ENCODE data around the gene FASTK. TPM values are rescaled to one million over a fixed set of nuclear protein-coding genes. Genes with fewer than 3 reads are reported as not detected.

FASTK gene
- total RNA-seq, 2 donors from 2014 or later: 64.0 to 71.0 TPM

DNA sequence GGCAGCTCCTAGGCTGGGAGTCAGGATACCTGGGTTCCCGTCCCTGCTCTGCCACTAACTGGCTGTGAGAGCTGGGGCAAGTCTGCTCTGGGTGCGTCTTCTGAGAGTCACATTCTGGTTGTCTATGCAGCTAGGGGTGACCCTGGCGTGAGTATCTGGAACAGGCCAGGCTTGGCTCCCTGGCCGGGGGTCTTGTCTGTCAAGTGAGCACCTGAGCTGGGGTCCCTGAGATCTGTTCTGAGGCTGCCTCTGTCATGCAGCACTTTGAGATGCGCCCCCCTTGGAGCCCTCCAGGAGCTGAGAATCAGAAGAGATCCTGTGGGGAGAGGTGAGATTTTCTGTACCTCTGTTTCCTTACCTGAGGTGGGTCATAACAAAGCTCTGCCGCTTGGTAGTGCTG, 13.1 kb upstream of the FASTK start:
- Histone ChIP-seq H3K27ac (ENCODE audit: low read depth, low read length) (no peak overlapping the region), H3K4me3 (ENCODE audit: low read length) (no peak overlapping the region), H3K27me3 (ENCODE audit: control insufficient read depth, insufficient read depth, low read length, poor library complexity, severe bottlenecking) (no peaks in the 10 kb centered on the region), H3K9ac (ENCODE audit: extremely low read depth, low read length, poor library complexity, severe bottlenecking) (no peak overlapping the region), H3K36me3 (ENCODE audit: control insufficient read depth, insufficient read depth, low read length) (peaks cover 35% of the 10 kb centered on the region), H3K9me3 (ENCODE audit: control insufficient read depth, low read length) (no peaks in the 10 kb centered on the region), H3K4me1 (ENCODE audit: control insufficient read depth, insufficient read depth, low read length) (peaks cover 9% of the 10 kb centered on the region)
- Mint-ChIP-seq H3K4me3 (no peak overlapping the region), H3K27ac (no peak overlapping the region), H3K27me3 (ENCODE audit: insufficient read depth) (no peaks in the 10 kb centered on the region), H3K9me3 (no peaks in the 10 kb centered on the region), H3K36me3 (ENCODE audit: low read depth) (peaks cover 36% of the 10 kb centered on the region), H3K4me1 (peaks cover 17% of the 10 kb centered on the region)
- DNase-seq: no peak
- TF ChIP-seq, protein P1, sequence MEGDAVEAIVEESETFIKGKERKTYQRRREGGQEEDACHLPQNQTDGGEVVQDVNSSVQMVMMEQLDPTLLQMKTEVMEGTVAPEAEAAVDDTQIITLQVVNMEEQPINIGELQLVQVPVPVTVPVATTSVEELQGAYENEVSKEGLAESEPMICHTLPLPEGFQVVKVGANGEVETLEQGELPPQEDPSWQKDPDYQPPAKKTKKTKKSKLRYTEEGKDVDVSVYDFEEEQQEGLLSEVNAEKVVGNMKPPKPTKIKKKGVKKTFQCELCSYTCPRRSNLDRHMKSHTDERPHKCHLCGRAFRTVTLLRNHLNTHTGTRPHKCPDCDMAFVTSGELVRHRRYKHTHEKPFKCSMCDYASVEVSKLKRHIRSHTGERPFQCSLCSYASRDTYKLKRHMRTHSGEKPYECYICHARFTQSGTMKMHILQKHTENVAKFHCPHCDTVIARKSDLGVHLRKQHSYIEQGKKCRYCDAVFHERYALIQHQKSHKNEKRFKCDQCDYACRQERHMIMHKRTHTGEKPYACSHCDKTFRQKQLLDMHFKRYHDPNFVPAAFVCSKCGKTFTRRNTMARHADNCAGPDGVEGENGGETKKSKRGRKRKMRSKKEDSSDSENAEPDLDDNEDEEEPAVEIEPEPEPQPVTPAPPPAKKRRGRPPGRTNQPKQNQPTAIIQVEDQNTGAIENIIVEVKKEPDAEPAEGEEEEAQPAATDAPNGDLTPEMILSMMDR (conservative IDR thresholded peaks at IDR 0.05): no peak
- 94 to 100% methylated on average over 4 to 6 of the region's 6 CpGs for WGBS, 2 experiments (ENCODE audit: insufficient coverage in 1 of 2, insufficient read length in 1 of 2)

DNA sequence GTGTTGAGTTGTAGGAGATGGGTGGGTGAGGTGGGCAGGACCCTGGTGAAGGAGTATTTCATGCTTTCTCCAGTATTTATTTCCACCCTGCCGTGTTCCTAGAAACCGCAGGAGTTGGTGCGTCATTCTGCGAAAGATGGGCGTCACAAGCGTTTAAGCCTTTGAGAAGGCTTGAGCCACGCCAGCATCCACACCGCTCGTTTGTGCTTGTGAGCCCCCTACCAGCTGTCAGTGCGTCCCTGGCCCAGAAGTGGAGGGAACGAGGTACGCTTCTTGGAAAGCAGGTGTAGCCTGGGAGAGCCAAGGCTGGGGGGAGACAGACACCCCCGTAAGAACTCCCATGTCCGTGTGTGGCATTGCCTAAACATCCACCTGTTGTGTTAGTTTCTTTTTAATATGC, 11.4 kb upstream of the FASTK start:
- Histone ChIP-seq H3K9me3 (ENCODE audit: control insufficient read depth, low read length) (no peaks in the 10 kb centered on the region), H3K36me3 (ENCODE audit: control insufficient read depth, insufficient read depth, low read length) (peaks cover 31% of the 10 kb centered on the region), H3K4me1 (ENCODE audit: control insufficient read depth, insufficient read depth, low read length) (peaks cover 14% of the 10 kb centered on the region), H3K4me3 (ENCODE audit: low read length) (no peak overlapping the region), H3K9ac (ENCODE audit: extremely low read depth, low read length, poor library complexity, severe bottlenecking) (no peak overlapping the region), H3K27me3 (ENCODE audit: control insufficient read depth, insufficient read depth, low read length, poor library complexity, severe bottlenecking) (no peaks in the 10 kb centered on the region), H3K27ac (ENCODE audit: low read depth, low read length) (no peak overlapping the region)
- no peak for DNase-seq
- Mint-ChIP-seq H3K4me3 (no peak overlapping the region), H3K27me3 (ENCODE audit: insufficient read depth) (no peaks in the 10 kb centered on the region), H3K4me1 (peaks cover 23% of the 10 kb centered on the region), H3K27ac (no peak overlapping the region), H3K36me3 (ENCODE audit: low read depth) (peaks cover 28% of the 10 kb centered on the region), H3K9me3 (no peaks in the 10 kb centered on the region)
- TF ChIP-seq, protein P1 (conservative IDR thresholded peaks at IDR 0.05): no peak
- 93 to 96% methylated on average over 10 to 14 of the region's 14 CpGs for WGBS, 2 experiments (ENCODE audit: insufficient coverage in 1 of 2, insufficient read length in 1 of 2)

DNA sequence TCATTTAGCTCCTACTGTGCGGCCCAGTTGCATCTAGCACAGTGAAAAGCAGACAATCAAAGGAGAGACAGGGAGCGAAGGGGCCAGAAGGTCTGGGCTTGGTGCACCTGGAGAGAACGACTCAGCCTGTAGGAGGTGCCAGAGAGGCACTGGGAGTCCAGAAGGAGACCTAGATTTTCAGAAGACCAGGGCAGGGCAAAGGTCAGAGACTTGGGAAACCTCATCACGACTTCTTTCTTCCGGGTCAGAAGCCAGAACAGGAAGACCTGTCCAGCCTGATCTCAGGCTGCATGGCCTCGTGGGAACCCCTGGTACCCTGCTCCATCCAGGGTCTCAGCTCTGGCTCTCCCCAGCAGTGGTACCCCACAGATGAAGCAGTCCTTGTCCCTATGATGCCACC, 10.8 kb upstream of the FASTK start:
- H3K9me3 Mint-ChIP-seq: no peaks in the 10 kb centered on the region
- no peak overlapping the region for H3K4me3 ChIP-seq (ENCODE audit: low read length)
- no peaks in the 10 kb centered on the region for H3K9me3 ChIP-seq (ENCODE audit: control insufficient read depth, low read length)
- H3K27ac ChIP-seq (ENCODE audit: low read depth, low read length): no peak overlapping the region
- H3K27ac Mint-ChIP-seq: peak overlapping the region; percentile 64
- H3K4me1 ChIP-seq (ENCODE audit: control insufficient read depth, insufficient read depth, low read length): peaks cover 14% of the 10 kb centered on the region
- peak; percentile 89 for DNase-seq
- WGBS, 2 experiments (ENCODE audit: insufficient coverage in 1 of 2, insufficient read length in 1 of 2): 71 to 72% methylated on average over 6 of the region's 6 CpGs
- H3K27me3 ChIP-seq (ENCODE audit: control insufficient read depth, insufficient read depth, low read length, poor library complexity, severe bottlenecking): no peaks in the 10 kb centered on the region
- H3K36me3 Mint-ChIP-seq (ENCODE audit: low read depth): peaks cover 26% of the 10 kb centered on the region
- peaks cover 23% of the 10 kb centered on the region for H3K4me1 Mint-ChIP-seq
- no peak overlapping the region for H3K9ac ChIP-seq (ENCODE audit: extremely low read depth, low read length, poor library complexity, severe bottlenecking)
- H3K27me3 Mint-ChIP-seq (ENCODE audit: insufficient read depth): no peaks in the 10 kb centered on the region
- TF ChIP-seq, protein P1 (conservative IDR thresholded peaks at IDR 0.05): peak; percentile 87
- H3K4me3 Mint-ChIP-seq: no peak overlapping the region
- peaks cover 31% of the 10 kb centered on the region for H3K36me3 ChIP-seq (ENCODE audit: control insufficient read depth, insufficient read depth, low read length)
